Choroid plexus epithelial cell (primary cell): ENCODE results near the gene PASK.
"Not testable (repeated sequence)": the region's sequence is repeated elsewhere in the genome, so short reads cannot be mapped to it uniquely, and the experiment has no call there.

ENCODE experiments used
- DNase-seq: peaks from one replicate; pipeline ENCODE4 v3.0.0-alpha.2; 2010; ENCODE audit warnings: low read depth
- H3K4me3 ChIP-seq: 2 replicates; pipeline ENCODE4 v1.5.1; 2011; ENCODE audit warnings: low read depth, mild to moderate bottlenecking, control low read depth, low read length, moderate library complexity
- CTCF ChIP-seq: conservative IDR thresholded peaks from 2 replicates; pipeline ENCODE4 v1.5.1; 2011; ENCODE audit warnings: low read depth, mild to moderate bottlenecking, control low read depth, inconsistent platforms, low read length, moderate library complexity

Gene PASK

DNA sequence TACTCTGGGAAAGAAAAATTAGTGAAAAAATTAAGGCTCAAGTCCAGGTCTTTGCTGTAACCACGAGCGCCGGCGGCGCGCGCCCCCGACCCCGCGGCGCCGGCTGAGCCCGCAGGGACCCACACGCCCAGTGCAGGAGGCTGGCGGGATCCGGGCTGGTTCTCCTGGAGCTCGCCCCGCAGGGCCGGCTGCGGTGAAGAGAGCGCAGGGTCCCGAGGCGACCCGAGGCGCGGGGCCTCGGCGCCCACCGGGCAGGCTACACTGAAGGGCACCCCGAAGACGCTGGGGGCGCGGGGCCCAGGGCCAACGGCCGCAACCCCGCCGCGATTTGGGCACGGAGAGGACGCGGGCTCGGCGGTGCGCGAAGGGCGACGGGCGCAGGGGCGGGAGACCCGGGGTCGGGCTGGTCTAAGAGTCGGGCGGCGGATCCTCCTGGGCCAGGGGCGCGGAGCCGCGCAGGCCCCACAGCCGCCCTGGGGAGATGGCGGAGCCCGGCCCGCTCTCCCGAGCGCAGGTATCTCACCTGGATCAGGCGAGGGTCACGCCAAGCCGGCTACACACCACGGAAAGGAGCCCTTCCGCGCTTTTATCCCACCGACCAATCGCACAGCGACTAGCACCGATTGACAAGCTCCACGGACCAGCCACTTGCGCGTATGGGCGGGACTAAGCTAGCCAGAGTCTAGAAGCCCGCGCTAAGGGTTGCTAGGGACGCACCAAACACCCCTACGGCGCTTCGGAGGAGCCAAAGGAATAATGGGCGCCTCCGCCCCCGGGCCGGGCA lies at the start of gene PASK:
PASK (minus strand) TSS at position 582 of the 784 bp plus-strand sequence. CDS start 6,440 bp downstream, outside the sequence.
- peak; percentile 97 for DNase-seq
- TF ChIP-seq CTCF, result no peak
- H3K4me3 ChIP-seq, result peak within 1 kb of the TSS; percentile 88

GRCh38 chr2:241198381-241199279 lies 49.4 kb upstream of the PASK start:
- no peak overlapping the region for H3K4me3 ChIP-seq

DNA sequence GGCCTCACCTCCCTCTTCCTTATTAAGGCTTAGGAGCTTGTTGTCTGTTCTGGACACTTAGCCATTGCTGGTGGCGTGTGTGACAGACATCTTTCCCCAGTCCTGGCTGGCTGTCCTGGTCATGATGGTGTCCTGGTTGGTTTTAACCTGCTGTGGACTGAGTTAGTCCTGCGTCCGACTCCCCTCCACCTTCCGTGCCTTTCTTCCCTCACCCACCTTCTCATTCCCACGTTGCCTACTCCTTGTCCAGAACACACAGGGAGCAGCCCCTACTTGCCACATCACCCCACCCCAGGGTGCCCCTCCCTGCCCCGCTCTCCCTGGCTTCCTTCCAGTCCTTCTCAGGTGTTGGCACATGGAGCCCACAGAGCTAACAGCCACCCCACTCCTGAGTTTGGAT lies 48.7 kb upstream of the PASK start:
- no peak overlapping the region for H3K4me3 ChIP-seq
- no peak for TF ChIP-seq CTCF
- DNase-seq, result no peak

More at GRCh38 chr2:241198381-241199279, 49.4 kb upstream of the PASK start:
- DNase-seq, result no peak
- no peak for TF ChIP-seq CTCF

GRCh38 chr2:241197246-241197645 lies 48.0 kb upstream of the PASK start:
- DNase-seq, H3K4me3 ChIP-seq: not testable (repeated sequence)

DNA sequence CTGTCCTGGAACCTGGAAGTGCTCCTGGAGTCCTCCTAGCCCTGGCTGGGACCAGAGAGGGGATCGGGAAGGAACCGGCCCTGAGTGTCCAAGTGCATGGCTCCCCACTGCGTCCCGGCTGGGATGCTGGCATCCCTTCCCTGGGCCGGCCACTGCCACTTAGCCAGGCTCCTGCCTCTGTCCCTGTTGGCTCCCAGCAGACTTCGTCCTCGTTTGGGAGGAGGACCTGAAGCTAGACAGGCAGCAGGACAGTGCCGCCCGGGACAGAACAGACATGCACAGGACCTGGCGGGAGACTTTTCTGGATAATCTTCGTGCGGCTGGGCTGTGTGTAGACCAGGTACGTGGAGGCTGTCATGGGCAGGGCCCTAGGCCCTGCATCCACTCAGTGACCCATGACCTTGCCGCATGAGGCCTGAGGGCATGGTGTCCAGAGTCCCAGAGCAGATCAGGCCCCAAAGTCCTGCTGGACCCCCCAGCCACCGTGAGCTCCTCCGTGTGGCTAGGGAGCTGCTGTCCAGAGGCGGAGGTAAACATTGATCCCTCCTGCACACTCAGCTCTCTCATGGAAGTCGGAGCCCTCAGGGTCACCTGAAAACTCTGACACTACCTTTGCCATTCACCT lies 46.3 kb upstream of the PASK start:
- H3K4me3 ChIP-seq, result no peak overlapping the region
- DNase-seq, result no peak
- TF ChIP-seq CTCF, result no peak

GRCh38 chr2:241194811-241195210 lies 45.5 kb upstream of the PASK start:
- no peak for TF ChIP-seq CTCF

GRCh38 chr2:241193271-241193670 lies 44.0 kb upstream of the PASK start:
- no peak for DNase-seq
- H3K4me3 ChIP-seq, result no peak overlapping the region
- TF ChIP-seq CTCF, result no peak

More at GRCh38 chr2:241194811-241195210, 45.5 kb upstream of the PASK start:
- DNase-seq, result no peak
- no peak overlapping the region for H3K4me3 ChIP-seq
